GM19239 (cell line): ENCODE measurements around the gene BDP1.
A peak's percentile ranks its signal among the peaks of the same experiment; 100 is the strongest.
"Not testable (repeated sequence)": the region's sequence is repeated elsewhere in the genome, so short reads cannot be mapped to it uniquely, and the experiment has no call there.

Experiments
- DNase-seq: peaks from one replicate; pipeline ENCODE4 v3.0.0; 2011; ENCODE audit warnings: low spot score; ENCODE audit not compliant: insufficient read length
- FAIRE-seq: peaks from 2 replicates; lab custom pipeline; 2011; peaks lifted over from hg19 to GRCh38; lab: Jason Lieb, UNC

Gene BDP1

DNA sequence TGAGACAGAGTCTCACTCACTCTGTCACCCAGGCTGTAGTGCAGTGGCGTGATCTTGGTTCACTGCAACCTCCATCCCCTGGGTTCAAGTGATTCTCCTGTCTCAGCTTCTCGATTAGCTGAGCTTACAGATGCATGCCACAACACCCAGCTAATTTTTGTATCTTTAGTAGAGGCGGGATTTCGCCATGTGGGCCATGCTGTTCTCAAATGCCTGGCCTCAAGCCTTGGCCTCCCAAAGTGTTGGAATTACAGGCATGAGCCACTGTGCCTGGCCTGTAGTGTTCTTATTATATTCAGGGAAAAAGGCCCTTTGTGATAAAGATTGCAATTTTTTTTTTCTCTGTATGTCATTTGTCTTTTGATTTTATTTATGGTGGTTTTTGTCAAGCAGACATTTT, 107.7 kb downstream of the BDP1 start:
- FAIRE-seq: no peak

DNA sequence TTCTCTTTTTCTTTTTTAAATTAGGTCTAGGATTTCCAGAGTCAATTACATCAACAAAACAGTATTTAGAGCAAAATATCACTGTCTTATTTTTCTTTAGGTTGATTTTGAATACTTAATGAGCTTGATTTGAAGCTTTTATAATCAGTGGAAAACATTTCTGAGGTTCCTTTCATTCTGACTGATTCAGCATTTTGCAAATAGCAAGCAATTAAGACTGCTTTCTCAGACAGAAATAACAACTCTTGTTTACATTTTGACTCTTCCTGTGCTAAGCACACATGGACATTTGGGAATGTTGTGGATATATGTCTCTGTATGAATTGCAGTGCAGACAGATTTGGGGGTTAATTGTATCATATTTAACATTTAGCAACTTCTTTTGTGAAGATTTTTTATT, 109.4 kb downstream of the BDP1 start:
- no peak for FAIRE-seq

More for the DNA sequence above, 107.7 kb downstream of the BDP1 start:
- no peak for DNase-seq

DNA sequence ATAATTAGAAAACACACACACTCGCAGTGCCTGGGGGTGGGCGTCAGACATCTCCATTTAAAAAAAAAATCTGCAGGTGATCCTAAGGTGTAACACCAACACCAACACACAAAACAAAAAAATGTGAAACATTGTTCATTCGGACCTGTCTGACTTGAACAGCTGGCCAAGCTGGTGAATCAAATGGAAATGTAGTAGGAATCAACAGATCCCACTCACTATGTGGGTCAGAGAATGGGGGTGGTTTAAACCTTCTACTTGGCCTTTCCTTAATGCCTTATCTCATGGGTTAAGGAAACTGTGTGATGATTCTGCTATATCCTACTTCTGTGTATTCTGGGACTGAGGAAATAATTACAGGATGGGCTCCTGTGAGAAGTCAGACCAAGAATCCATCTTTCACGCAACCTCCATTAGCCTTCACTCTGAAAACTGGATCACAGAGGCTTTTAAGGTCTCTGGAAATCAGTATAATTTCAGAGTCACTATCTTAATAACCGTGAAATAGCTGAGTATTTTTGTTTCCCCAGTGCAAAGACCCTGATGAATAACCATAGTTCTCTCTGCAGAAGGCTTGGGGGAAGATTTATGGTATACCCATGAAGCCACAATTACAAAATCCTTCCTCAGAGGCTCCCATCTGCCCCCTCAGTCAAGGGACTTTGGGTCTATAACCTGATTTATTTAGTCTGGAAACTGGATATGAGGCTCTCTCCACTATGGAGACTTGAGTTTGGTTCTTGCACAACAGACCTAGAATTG, 114.5 kb downstream of the BDP1 start:
- no peak for FAIRE-seq
- no peak for DNase-seq

More for the DNA sequence above, 109.4 kb downstream of the BDP1 start:
- no peak for DNase-seq

DNA sequence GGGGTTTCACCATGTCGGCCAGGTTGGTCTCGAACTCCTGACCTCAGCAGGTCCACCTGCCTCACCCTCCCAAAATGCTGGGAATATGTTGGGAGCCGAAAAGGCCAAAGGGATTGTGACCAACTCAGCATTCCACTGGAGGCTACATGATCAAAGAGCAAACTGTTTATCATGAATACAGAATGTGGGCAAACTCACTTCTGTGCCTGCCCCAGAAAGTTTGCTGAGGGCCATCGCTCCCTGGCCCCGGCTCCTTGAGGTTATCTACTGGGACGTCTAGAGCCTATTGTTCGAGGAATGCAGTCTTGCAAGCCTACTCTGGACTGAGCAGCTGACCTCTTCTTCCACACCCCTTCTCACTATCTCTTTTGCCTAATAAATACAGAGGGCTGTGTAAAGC, 116.4 kb downstream of the BDP1 start:
- DNase-seq, FAIRE-seq: not testable (repeated sequence)

DNA sequence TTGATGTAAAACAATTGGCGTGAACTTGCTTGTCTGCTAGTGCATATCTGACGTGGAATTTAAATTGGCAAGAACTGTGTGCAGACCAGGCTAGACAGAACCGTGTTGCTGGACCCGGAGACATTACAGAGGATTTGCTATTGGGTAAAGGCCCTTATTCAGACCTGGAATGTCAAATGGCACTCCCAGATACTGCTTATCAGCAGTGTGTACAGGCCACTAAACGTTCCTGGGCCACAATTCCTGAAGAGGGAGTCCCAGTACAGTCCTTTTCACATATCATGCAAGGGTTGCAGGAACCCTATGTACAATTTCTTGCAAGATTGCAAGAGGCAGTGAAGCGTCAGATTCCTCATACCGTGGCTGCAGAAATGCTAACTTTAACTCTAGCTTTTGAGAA, 118.1 kb downstream of the BDP1 start:
- no peak for FAIRE-seq

DNA sequence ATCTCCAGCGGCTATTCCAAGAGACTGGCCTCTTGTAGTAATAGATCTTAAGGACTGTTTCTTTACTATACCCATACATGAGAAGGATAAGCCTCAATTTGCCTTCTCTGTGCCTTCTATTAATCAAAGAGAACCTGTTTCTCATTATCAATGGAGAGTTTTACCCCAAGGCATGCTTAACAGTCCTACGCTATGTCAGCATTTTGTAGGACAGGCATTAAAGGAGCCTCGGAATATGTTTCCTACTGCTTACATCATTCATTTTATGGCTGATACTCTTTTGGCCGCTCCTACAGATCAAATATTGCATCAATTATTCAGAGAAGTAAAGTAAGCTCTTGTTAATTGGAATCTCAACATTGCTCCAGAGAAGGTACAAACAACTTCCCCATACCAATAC, 120.1 kb downstream of the BDP1 start:
- DNase-seq, FAIRE-seq: not testable (repeated sequence)

More for the DNA sequence above, 118.1 kb downstream of the BDP1 start:
- no peak for DNase-seq

DNA sequence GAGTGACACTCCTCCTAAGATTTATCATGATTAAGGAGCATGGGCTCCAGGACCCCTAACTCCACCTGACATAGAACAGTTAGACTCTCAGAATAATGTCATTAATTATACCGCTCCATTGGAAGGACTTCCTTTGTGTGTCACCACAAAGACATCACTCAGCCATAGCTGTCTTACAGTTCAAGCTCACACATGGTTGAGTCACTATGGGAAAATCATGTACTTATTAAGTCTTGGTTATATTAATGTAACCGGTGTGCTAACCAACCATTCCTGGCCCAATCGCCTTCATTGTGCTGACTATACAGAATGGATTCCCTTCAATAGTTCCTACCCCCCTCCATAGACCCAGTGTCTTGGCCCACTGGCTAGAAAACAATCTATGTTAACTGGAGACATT, 120.8 kb downstream of the BDP1 start:
- DNase-seq: no peak
- FAIRE-seq: no peak

DNA sequence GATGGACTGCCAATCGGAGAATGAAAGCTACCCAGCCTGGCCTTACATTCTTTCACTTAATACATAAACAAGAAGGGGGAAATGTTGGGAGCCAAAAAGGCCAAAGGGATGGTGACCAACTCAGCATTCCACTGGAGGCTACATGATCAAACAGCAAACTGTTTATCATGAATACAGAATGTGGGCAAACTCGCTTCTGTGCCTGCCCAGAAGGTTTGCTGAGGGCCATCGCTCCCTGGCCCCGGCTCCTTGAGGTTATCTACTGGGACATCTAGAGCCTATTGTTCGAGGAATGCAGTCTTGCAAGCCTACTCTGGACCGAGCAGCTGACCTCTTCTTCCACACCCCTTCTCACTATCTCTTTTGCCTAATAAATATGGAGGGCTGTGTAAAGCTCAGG, 122.4 kb downstream of the BDP1 start:
- not testable (repeated sequence) for DNase-seq, FAIRE-seq

DNA sequence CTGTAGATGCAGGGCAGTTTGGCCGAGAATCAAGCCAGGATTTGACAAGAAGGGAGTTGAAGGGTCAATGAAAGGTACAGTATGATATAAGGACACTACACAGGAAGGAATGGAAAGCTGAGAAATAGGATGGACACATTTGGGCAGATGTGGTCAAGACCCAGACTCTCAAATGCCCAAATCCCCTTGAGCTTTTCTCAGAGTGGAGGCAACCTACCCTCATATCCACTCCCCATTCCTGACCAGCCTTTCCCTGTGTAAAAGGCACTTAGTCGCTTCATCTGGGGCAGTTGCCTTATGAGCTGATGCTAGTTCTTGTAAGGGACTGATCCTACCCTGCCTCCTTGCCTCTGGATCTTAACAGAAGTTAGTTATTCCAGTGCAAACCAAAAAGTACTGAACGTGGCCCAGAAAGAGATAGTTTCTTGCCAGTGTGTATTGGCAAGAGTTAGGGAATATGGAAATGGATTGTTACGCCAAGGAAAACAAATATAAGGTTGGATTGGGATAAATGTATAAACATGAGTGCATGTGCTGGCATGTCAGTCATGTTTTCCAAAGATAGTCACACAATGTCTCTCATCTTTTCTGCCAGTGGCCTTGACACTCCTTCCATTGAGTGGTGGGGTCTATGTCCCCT, 127.6 kb downstream of the BDP1 start:
- FAIRE-seq (no peak), DNase-seq (no peak)

DNA sequence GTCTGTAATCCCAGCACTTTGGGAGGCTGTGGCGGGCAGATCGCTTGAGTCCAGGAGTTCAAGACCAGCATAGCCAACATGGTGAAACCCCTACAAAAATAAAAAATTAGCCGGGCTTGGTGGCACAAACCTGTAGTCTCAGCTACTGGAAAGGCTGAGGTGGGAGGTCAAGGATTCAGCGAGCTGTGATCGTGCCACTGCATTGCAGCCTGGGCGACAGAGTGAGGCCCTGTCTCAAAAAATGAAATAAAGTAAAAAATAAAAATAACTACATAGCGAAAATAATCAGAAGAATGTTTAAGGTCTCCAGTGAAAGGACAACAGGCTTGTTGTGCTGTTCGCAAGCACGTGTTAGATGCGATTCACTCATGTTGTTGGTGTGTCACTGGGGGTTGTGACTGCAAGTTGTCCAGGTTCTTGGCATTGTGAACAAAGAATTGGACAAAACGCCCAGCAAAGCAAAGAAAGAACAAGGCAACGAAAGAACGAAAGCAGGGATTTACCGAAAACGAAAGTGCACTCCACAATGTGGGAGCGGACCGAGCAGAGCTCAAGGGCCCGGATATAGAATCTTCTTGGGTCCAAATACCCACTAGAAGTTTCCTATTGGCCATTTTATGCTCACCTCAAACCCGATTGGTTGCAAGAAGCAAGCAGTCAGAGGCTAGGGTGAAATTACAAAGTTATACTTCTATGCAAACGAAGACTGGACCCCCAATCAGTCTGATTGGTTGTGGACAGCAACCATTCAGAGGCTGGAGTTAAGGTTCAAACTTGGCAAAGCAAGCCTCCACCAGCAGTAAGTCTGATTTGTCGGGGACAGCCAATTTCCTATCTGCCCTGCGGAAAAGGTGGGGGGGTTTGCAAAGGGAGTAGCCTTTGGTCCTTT, 130.8 kb downstream of the BDP1 start:
- DNase-seq (no peak), FAIRE-seq (no peak)

DNA sequence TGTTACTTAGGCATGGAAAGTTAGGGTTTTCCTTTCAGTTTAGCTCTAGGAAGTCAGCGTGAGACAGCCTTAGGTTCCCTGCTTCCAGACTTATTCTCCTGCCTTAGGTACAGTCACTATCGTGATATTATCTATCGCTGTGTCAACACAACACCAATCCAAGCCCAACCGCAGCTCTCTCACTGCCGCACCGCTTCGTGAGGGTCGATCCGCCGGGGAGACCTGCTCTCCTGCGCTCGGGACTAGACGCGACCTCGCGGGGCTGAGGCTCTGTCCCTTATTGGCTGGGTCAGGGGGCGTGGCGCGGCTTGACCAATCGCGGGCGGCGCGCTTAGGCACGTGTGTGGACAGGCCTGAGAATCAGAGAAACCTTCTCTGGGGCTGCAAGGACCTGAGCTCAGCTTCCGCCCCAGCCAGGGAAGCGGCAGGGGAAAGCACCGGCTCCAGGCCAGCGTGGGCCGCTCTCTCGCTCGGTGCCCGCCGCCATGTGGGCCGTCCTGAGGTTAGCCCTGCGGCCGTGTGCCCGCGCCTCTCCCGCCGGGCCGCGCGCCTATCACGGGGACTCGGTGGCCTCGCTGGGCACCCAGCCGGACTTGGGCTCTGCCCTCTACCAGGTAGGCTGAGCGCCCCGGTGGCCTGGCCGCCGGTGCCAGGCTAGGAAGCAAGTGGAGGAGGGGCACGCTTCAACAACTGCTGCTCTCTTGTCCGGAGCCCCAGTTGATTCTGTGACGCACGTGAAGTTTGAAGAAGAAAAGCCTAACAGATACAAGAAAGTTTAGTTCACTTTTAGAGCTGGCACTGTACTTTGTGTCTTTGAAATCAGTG, 131.7 kb downstream of the BDP1 start, which contains the start of gene MCCC2:
Gene MCCC2 (plus strand): TSS at position 400 of the 825 bp plus-strand sequence. CDS start 86 bp downstream, at position 486.
- FAIRE-seq (peak; percentile 94), DNase-seq (peak; percentile 86)

DNA sequence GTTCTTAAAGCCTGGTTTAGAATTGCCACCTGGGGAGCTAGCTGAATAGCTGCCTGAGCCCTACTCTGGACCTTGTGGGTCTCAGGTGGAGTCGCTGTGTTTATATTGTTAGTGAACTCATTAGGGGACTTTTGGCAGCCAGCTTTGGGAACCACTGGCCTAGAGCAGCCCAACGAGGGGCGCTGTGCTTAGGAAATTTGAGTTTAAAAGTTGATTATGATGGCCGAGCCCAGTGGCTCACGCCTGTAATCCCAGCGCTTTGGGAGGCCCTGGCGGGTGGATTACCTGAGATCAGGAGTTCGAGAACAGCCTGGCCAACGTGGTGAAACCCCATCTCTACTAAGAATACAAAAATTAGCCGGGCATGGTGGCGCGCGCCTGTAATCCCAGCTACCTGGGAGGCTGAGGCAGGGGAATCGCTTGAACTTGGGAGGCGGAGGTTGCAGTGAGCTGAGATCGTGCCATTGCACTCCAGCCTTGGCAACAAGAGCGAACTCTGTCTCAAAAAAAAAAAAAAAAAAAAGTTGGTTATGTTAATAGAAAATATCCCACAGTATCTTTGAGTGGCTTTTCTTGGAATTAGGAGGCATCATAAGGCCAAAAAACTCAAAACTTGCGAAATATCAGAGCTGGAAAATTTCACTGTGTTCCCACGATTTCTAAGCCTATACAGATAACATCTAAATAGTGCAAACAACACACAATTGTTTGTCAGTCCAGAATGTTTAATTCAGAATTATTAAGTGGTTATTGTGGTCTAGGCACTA, 132.5 kb downstream of the BDP1 start:
- FAIRE-seq: no peak
- no peak for DNase-seq

DNA sequence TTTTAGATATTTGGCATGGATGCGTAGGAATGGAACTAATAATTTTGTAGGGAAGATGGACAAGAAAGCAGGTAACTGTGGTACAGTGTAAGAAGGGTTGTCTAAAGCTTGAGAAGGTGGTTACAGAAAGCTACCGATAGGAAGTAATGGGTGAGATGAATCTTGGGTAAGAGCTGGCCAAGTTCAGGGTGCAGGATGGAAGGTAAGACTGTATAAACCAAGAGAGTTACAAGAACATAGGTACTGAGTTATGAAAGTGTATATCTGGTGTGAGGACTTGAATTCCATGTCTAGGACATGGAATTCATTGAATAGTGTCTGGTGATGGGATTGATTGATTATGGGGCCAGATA, 133.1 kb downstream of the BDP1 start:
- DNase-seq (no peak), FAIRE-seq (no peak)

DNA sequence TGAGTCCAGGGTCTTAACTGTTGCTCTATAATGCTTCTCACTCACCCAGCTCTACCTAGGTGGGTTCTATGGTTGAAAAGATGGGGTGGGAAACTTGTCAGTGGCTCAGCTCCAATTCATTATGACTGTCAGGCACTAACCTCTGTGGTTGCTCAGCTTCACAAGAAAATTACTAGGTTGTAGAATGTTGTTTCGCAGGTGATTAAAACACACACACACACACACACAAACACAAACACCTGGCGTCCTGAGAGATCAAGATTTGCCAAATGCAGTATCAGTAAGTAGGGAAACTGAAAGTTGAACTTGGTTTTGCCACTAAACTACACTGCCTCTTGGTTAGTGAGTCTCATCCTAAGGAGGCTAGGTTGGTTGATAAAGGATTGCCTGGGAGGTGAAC, 134.5 kb downstream of the BDP1 start:
- DNase-seq (no peak), FAIRE-seq (peak; percentile 86)

DNA sequence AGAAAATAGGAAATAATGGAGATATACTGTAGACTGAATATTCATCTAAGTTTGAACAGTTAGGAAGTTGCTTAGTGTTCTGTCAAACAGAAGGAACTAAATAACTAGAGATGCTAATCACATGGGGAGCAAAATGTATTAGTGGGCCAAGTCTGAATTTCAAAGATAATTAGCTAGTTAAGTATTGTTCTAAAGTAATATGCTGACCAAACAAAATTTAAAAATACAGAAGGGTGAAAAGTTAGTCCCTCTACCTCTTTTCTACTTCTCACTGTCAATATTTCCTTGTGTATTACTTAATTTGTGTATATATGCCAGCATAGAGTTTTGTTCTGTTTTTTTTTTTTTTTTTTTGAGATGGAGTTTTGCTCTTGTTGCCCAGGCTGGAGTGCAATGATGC, 135.6 kb downstream of the BDP1 start:
- FAIRE-seq (no peak), DNase-seq (no peak)

DNA sequence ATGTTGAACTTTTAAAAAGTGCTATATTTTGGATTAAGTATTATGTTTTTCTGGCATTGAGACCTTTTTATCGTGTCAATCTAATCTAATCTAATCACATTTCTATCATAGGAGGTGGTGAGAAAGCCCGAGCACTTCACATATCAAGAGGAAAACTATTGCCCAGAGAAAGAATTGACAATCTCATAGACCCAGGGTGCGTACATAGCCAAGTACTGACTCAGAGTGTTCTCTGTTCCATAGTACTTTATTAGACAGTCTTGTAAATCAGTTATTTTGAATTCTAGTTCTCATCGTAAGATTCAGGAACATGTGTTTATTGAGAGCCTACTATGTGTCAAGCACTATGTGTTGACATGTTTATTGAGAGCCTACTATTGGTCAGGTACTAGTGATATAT, 140.7 kb downstream of the BDP1 start:
- FAIRE-seq: no peak
- DNase-seq: no peak

DNA sequence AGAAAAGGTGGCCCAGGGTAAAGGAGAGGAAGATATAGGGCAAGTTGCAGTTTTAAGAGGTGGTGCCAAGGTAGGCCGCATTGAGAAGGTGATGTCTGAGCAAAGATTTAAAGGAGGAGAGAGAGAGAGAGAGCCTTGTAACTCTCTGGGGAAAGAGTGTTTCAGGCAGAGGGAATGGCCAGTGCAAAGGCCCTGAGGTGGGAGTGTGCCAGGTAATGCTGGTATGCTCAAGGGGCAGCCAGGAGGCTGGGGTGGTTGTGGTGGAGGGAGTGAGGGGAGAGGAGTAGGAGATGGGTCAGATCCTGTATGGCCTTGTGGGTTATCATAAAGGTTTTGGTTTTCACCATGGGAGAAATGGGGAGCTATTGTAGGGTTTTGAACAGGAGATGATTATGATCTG, 141.6 kb downstream of the BDP1 start:
- DNase-seq (no peak), FAIRE-seq (no peak)

DNA sequence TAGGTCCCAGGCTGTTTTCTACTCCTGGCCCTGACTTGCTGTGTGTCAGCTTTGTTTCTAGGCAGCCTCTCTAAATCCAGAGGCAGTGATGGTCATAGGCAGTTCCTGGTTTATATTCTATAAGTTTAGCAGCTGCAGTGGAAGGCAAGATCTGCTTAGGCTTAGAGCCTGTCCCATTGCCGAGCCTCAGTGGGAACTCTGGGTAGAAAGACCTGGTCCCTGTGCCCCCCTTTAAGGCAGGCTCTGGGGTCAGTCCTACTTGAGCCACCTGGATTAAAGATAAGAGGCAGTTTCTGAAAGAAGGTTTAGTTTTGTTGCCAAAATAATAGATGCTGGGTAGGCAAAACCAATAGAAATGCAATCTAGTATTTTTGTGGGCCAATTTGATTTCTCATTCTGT, 145.3 kb downstream of the BDP1 start:
- DNase-seq (no peak), FAIRE-seq (no peak)
